CD14-positive monocyte (primary cell): ENCODE results near the gene NOSIP. TPM values are rescaled to one million over a fixed set of nuclear protein-coding genes. Genes with fewer than 3 reads are reported as not detected.

Source experiments
- DNase-seq, 3 donors: peaks; one replicate each; pipeline ENCODE4 v3.0.0-alpha.2; 2011 to 2022
- H2AFZ ChIP-seq: 2 replicates; pipeline ENCODE4 v1.6.0; 2012; ENCODE audit warnings: mild to moderate bottlenecking, low read depth, low read length, inconsistent platforms; ENCODE audit not compliant: insufficient read depth, poor library complexity, severe bottlenecking
- H3K27ac ChIP-seq, 2 donors: 1 replicate in 1 of 2; 2 replicates in 1 of 2; pipeline ENCODE4 v1.5.1; 2012 to 2013; ENCODE audit warnings: low read length in 2 of 2, control low read depth in 1 of 2, inconsistent platforms in 1 of 2, low read depth in 1 of 2, mild to moderate bottlenecking in 1 of 2
- H3K27me3 ChIP-seq, 2 donors: one replicate each; pipeline versions ENCODE4 v1.6.0 to v1.6.1; 2011 to 2013; ENCODE audit warnings: low read length in 2 of 2; ENCODE audit not compliant: control insufficient read depth in 2 of 2, insufficient read depth in 2 of 2
- H3K36me3 ChIP-seq, 2 donors: replicated peaks in 1 of 2; 1 replicate in 1 of 2; 2 replicates in 1 of 2; pipeline versions ENCODE4 v1.5.1 to v1.6.1; 2012 to 2013; ENCODE audit warnings: low read length in 2 of 2, control low read depth in 1 of 2, inconsistent platforms in 1 of 2, mild to moderate bottlenecking in 1 of 2; ENCODE audit not compliant: insufficient read depth in 2 of 2, control insufficient read depth in 1 of 2
- H3K4me1 ChIP-seq, 2 donors: 1 replicate in 1 of 2; 2 replicates in 1 of 2; pipeline versions ENCODE4 v1.5.1 to v1.6.1; 2012 to 2013; ENCODE audit warnings: low read length in 2 of 2, control low read depth in 1 of 2, inconsistent platforms in 1 of 2, mild to moderate bottlenecking in 1 of 2, moderate library complexity in 1 of 2; ENCODE audit not compliant: insufficient read depth in 2 of 2, control insufficient read depth in 1 of 2
- H3K4me2 ChIP-seq: replicated peaks from 2 replicates; pipeline ENCODE3; 2012; ENCODE audit warnings: low read length, moderate library complexity, mild to moderate bottlenecking; ENCODE audit not compliant: poor library complexity, severe bottlenecking; ENCODE audit errors: extremely low read depth
- H3K4me3 ChIP-seq, 3 experiments: fragments of 200-600 bp in 1 of 3; sonication (generic) in 1 of 3; replicated peaks in 1 of 3; 1 replicate in 2 of 3; 2 replicates in 1 of 3; pipeline ENCODE4 v1.5.1; 2011 to 2013; ENCODE audit warnings: low read length in 3 of 3, mild to moderate bottlenecking in 3 of 3, control low read depth in 2 of 3, low read depth in 2 of 3, inconsistent platforms in 1 of 3, moderate library complexity in 1 of 3
- H3K79me2 ChIP-seq: 2 replicates; pipeline ENCODE4 v1.6.0; 2012; ENCODE audit warnings: mild to moderate bottlenecking, control low read depth, inconsistent platforms, low read length, moderate library complexity; ENCODE audit not compliant: insufficient read depth
- H3K9ac ChIP-seq: 2 replicates; pipeline ENCODE4 v1.6.0; 2017; ENCODE audit warnings: low read length, mild to moderate bottlenecking; ENCODE audit not compliant: insufficient read depth, poor library complexity, severe bottlenecking
- H3K9me3 ChIP-seq, 2 donors: replicated peaks in 1 of 2; 1 replicate in 1 of 2; 2 replicates in 1 of 2; pipeline versions ENCODE4 v1.5.1 to v1.6.1; 2012 to 2013; ENCODE audit warnings: low read length in 2 of 2, control low read depth in 1 of 2; ENCODE audit not compliant: control insufficient read depth in 1 of 2, insufficient read depth in 1 of 2
- H4K20me1 ChIP-seq: 2 replicates; pipeline ENCODE4 v1.6.0; 2012; ENCODE audit warnings: mild to moderate bottlenecking, low read length, control low read depth, moderate library complexity; ENCODE audit not compliant: insufficient read depth
- H3K27ac Mint-ChIP-seq, 7 donors: one replicate each; pipeline ENCODE4 v1.8.0; 2020; ENCODE audit warnings: mild to moderate bottlenecking in 7 of 7, mixed read lengths in 7 of 7, moderate library complexity in 6 of 7, inconsistent platforms in 2 of 7
- H3K27me3 Mint-ChIP-seq, 3 donors: one replicate each; pipeline ENCODE4 v1.8.0; 2021 to 2022; ENCODE audit warnings: low read depth in 3 of 3, mild to moderate bottlenecking in 3 of 3, mixed read lengths in 3 of 3, moderate library complexity in 3 of 3, inconsistent platforms in 1 of 3
- H3K36me3 Mint-ChIP-seq, 2 donors: one replicate each; pipeline ENCODE4 v1.8.0; 2020; ENCODE audit warnings: mixed read lengths in 2 of 2, inconsistent platforms in 1 of 2, mild to moderate bottlenecking in 1 of 2
- H3K4me1 Mint-ChIP-seq: one replicate; pipeline ENCODE4 v1.8.0; 2020; ENCODE audit warnings: mild to moderate bottlenecking, mixed read lengths
- H3K4me3 Mint-ChIP-seq, 2 donors: one replicate each; pipeline ENCODE4 v1.8.0; 2020; ENCODE audit warnings: mild to moderate bottlenecking in 2 of 2, mixed read lengths in 2 of 2, moderate library complexity in 1 of 2
- H3K9me3 Mint-ChIP-seq, 7 donors: one replicate each; pipeline ENCODE4 v1.8.0; 2020 to 2022; ENCODE audit warnings: mixed read lengths in 7 of 7, mild to moderate bottlenecking in 6 of 7, moderate library complexity in 6 of 7, inconsistent platforms in 2 of 7
- WGBS: methylation state at CpG from one replicate; pipeline ENCODE4 v1.1.5; 2013; ENCODE audit warnings: missing lambda C conversion rate; ENCODE audit not compliant: insufficient coverage; 5-methylcytosine and 5-hydroxymethylcytosine counted together
- intact Hi-C, 2 donors: fragments of 100-400 bp; cut with micrococcal nuclease; formaldehyde crosslinking; loops; one replicate each; pipeline versions ENCODE4 v1.15.0 to v1.15.1; 2023
- polyA plus RNA-seq, 3 donors: library from polyadenylated mRNA; depleted of rRNA in 1 of 3; unstranded in 2 of 3; stranded (reverse) in 1 of 3; fragments of 300-500 nt in 2 of 3; fragments of >200 nt in 1 of 3; fragmentation: Illumina TruSeq in 2 of 3; gene quantifications; 1 replicate in 2 of 3; 2 replicates in 1 of 3; pipeline ENCODE4 v1.2.3, GENCODE V29; 2012 to 2021
- TF ChIP-seq, protein P1 (sequence below): fragments of 200-600 bp; IDR thresholded peaks from one replicate; pipeline ENCODE4 v1.8.0; 2022; ENCODE audit warnings: antibody characterized with exemption, mild to moderate bottlenecking

Gene NOSIP
- polyA plus RNA-seq, 3 donors: 63.4 to 120 (median 96.4) TPM

DNA sequence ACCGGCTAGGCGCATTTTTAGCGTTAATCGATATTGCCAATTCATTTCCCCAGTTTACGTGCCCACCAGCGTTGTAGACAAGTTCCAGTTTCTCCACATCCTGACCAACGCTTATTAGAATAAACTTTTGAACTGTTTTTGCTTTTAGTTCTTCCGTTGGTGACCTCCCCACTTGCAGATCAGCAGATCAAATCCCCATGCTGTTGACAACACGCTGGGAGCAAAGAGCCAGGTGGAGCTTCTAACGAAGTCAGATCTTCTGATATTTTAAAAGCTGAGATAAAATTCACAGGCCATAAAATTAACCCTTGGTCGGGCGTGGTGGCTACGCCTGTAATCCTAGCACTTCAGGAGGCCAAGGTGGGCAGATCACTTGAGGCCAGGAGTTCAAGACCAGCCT is 31.3 kb downstream of the NOSIP start:
- Histone ChIP-seq H3K36me3 (peaks cover 2 to 13% of the 10 kb centered on the region in 2 donors), H3K9me3 (no peaks in the 10 kb centered on the region), H3K9ac (no peak overlapping the region), H3K27me3 (no peaks in the 10 kb centered on the region), H3K79me2 (no peaks in the 10 kb centered on the region), H3K4me3 (no peak overlapping the region), H2AFZ (no peak overlapping the region), H4K20me1 (peaks cover 5% of the 10 kb centered on the region), H3K27ac (no peak overlapping the region), H3K4me2 (no peak overlapping the region), H3K4me1 (peaks cover 24 to 29% of the 10 kb centered on the region in 2 donors)
- TF ChIP-seq, protein P1, sequence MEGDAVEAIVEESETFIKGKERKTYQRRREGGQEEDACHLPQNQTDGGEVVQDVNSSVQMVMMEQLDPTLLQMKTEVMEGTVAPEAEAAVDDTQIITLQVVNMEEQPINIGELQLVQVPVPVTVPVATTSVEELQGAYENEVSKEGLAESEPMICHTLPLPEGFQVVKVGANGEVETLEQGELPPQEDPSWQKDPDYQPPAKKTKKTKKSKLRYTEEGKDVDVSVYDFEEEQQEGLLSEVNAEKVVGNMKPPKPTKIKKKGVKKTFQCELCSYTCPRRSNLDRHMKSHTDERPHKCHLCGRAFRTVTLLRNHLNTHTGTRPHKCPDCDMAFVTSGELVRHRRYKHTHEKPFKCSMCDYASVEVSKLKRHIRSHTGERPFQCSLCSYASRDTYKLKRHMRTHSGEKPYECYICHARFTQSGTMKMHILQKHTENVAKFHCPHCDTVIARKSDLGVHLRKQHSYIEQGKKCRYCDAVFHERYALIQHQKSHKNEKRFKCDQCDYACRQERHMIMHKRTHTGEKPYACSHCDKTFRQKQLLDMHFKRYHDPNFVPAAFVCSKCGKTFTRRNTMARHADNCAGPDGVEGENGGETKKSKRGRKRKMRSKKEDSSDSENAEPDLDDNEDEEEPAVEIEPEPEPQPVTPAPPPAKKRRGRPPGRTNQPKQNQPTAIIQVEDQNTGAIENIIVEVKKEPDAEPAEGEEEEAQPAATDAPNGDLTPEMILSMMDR: no peak
- no peak for DNase-seq
- Mint-ChIP-seq H3K27ac (no peak overlapping the region), H3K4me1 (peaks cover 29% of the 10 kb centered on the region), H3K9me3 (peaks cover 0 to 4% (median 0%) of the 10 kb centered on the region in 7 donors), H3K27me3 (peaks cover 3 to 5% (median 3%) of the 10 kb centered on the region in 3 donors), H3K36me3 (peaks cover 26 to 59% of the 10 kb centered on the region in 2 donors), H3K4me3 (no peak overlapping the region)
- intact Hi-C loops: no loop called here
- WGBS: 28% methylated on average over 8 of the region's 13 CpGs

DNA sequence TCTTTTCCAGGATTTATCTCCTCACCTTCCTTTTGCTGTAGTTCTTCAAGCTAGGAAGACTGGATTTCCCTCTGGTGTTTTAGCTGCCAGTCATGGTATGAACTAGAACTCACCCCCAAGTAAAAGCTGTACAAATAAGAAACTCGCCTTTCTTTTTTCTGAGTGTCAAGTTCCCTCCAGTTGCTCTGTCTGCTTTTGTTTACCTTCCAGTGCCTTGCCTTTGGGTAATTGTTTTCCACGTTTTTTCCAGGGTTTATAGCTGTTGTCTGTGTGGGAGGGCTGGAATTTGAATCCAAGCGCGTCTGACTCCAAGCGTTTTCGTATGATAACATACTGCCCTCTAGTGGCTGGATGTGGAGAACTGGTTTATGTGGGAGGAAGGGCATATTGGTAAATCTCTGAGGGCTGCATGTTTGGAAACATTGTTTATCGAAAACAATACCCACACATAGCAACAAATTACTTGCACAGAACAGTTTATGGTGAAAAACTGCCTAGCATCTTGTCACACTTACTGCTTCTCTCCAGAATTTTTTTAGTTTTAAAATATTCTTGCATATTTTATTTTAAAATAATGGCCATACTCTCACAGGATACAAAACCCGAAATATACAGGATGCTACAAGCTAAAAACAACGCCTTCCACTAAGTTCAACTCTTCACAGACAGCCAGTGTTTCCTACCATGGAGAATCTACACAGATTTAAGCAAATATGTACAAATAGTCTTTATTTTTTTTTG is 33.4 kb downstream of the NOSIP start:
- TF ChIP-seq, protein P1: peak; percentile 78
- H3K4me1 Mint-ChIP-seq: peaks cover 17% of the 10 kb centered on the region
- Histone ChIP-seq H3K79me2 (no peaks in the 10 kb centered on the region), H3K4me2 (no peak overlapping the region), H3K9ac (no peak overlapping the region), H3K27ac (no peak overlapping the region), H3K4me3 (no peak overlapping the region), H3K27me3 (no peaks in the 10 kb centered on the region), H2AFZ (no peak overlapping the region), H3K4me1 (peaks cover 11 to 25% of the 10 kb centered on the region in 2 donors), H4K20me1 (no peaks in the 10 kb centered on the region), H3K9me3 (no peaks in the 10 kb centered on the region), H3K36me3 (peaks cover 17 to 22% of the 10 kb centered on the region in 2 donors)
- intact Hi-C loops: loop anchor here in 1 of 2 donors (1.0 kb wide), 1 partner anchor 41 kb away; no protein-coding TSS in a partner anchor
- peaks cover 31 to 62% of the 10 kb centered on the region in 2 donors for H3K36me3 Mint-ChIP-seq
- 0% methylated on average over 1 of the region's 9 CpGs for WGBS
- peak; percentile 70 to 80 (median 76) for DNase-seq
- peaks cover 0 to 4% (median 0%) of the 10 kb centered on the region in 7 donors for H3K9me3 Mint-ChIP-seq
- H3K27ac Mint-ChIP-seq: peak overlapping the region in 2 of 7 donors; percentile 26 to 65
- peak overlapping the region in 1 of 2 donors; percentile 39 for H3K4me3 Mint-ChIP-seq
- H3K27me3 Mint-ChIP-seq: peaks cover 5% of the 10 kb centered on the region in 3 donors
